ENCODE data around the gene PSMD6. TPM values are rescaled to one million over a fixed set of nuclear protein-coding genes. Genes with fewer than 3 reads are reported as not detected.
A peak's percentile ranks its signal among the peaks of the same experiment; 100 is the strongest.

PSMD6 gene
- total and polyA plus RNA-seq, 10 donors, result 49.0 to 75.8 (median 59.6) TPM

GRCh38 chr3:63969876-63970275, 53.4 kb downstream of the PSMD6 start:
- Histone ChIP-seq H3K4me1 (peaks cover 35 to 98% (median 72%) of the 10 kb centered on the region in 6 donors), H3K27me3 (replicated peaks in 1 of 7) (no peaks in the 10 kb centered on the region), H3K36me3 (peaks cover 0 to 18% (median 5%) of the 10 kb centered on the region in 6 donors), H3K9me3 (no peaks in the 10 kb centered on the region), H3K27ac (peak overlapping the region in 7 of 8 donors; percentile 80 to 93 (median 84)), H3K4me3 (peak overlapping the region in 3 of 8 donors; percentile 43 to 71 (median 46))
- no peak for DNase-seq
- WGBS, 5 donors, result 12 to 22% (median 16%) methylated on average over 2 of the region's 2 CpGs
- TF ChIP-seq POLR2AphosphoS5 (IDR thresholded peaks at IDR 0.05) (no peak), CTCF (IDR thresholded peaks at IDR 0.05 in 8 of 11, conservative IDR thresholded peaks at IDR 0.05 in 3 of 11) (no peak), POLR2A (IDR thresholded peaks at IDR 0.05) (no peak)
- intact Hi-C loops (cut with DNase I; ENCODE audit: low total_unique reads), result no loop called here

- Histone ChIP-seq H3K36me3 (peaks cover 0 to 11% (median 2%) of the 10 kb centered on the region in 6 donors), H3K27me3 (replicated peaks in 1 of 7) (no peaks in the 10 kb centered on the region), H3K4me1 (peaks cover 35 to 96% (median 68%) of the 10 kb centered on the region in 6 donors), H3K4me3 (peak overlapping the region in 7 of 8 donors; percentile 14 to 71 (median 41)), H3K27ac (peak overlapping the region; percentile 63 to 93 (median 84)), H3K9me3 (no peaks in the 10 kb centered on the region)
- WGBS, 5 donors, result 19 to 34% (median 19%) methylated on average over 3 of the region's 3 CpGs
- TF ChIP-seq CTCF (IDR thresholded peaks at IDR 0.05 in 8 of 11, conservative IDR thresholded peaks at IDR 0.05 in 3 of 11), result no peak
- no peak for TF ChIP-seq POLR2A (IDR thresholded peaks at IDR 0.05)
- TF ChIP-seq POLR2AphosphoS5 (IDR thresholded peaks at IDR 0.05), result no peak
- intact Hi-C loops (cut with DNase I; ENCODE audit: low total_unique reads), result no loop called here
- DNase-seq, result no peak
These were observed 54.5 kb downstream of the PSMD6 start for GRCh38 chr3:63968612-63969350.

GRCh38 chr3:63967675-63968611, 55.4 kb downstream of the PSMD6 start:
- Histone ChIP-seq H3K4me1 (peaks cover 35 to 88% (median 66%) of the 10 kb centered on the region in 6 donors), H3K4me3 (peak overlapping the region; percentile 24 to 71 (median 40)), H3K27me3 (replicated peaks in 1 of 7) (no peaks in the 10 kb centered on the region), H3K9me3 (no peaks in the 10 kb centered on the region), H3K36me3 (peaks cover 0 to 3% (median 0%) of the 10 kb centered on the region in 6 donors), H3K27ac (peak overlapping the region; percentile 63 to 93 (median 84))
- TF ChIP-seq CTCF (IDR thresholded peaks at IDR 0.05 in 8 of 11, conservative IDR thresholded peaks at IDR 0.05 in 3 of 11) (no peak), POLR2A (IDR thresholded peaks at IDR 0.05) (no peak), POLR2AphosphoS5 (IDR thresholded peaks at IDR 0.05) (peak in 1 of 3 donors; percentile 35)
- intact Hi-C loops (cut with DNase I; ENCODE audit: low total_unique reads), result no loop called here
- peak; percentile 80 for DNase-seq
- WGBS, 5 donors, result 8 to 12% (median 10%) methylated on average over 11 of the region's 11 CpGs

Data from spleen (tissue), 11 donors.